ENCODE results near the gene HSDL2.

HSDL2 gene

GRCh38 chr9:112339886-112340285 is 40.0 kb upstream of the HSDL2 start:
- peaks cover under 1% of the 10 kb centered on the region for H3K4me1 ChIP-seq (ENCODE audit: insufficient read depth, low read length, severe bottlenecking)
- H3K9me3 ChIP-seq (ENCODE audit: low read length), result no peaks in the 10 kb centered on the region
- no peak overlapping the region for H2AFZ ChIP-seq (ENCODE audit: low read length)
- H3K4me3 ChIP-seq (ENCODE audit: low read depth, low read length, poor library complexity, severe bottlenecking), result no peak overlapping the region
- no peaks in the 10 kb centered on the region for H4K20me1 ChIP-seq (ENCODE audit: insufficient read depth, low read length)
- no peaks in the 10 kb centered on the region for H3K79me2 ChIP-seq (ENCODE audit: insufficient read depth, low read length)
- H3K36me3 ChIP-seq (ENCODE audit: insufficient read depth, low read length), result no peaks in the 10 kb centered on the region
- H3K27ac ChIP-seq (ENCODE audit: low read depth, low read length, poor library complexity, severe bottlenecking), result no peak overlapping the region
- TF ChIP-seq EZH2 (IDR thresholded peaks at IDR 0.05; ENCODE audit: borderline replicate concordance, low read length) (no peak), CTCF (IDR thresholded peaks at IDR 0.05; ENCODE audit: low read length) (no peak)
- H3K27me3 ChIP-seq (ENCODE audit: insufficient read depth, low read length), result no peaks in the 10 kb centered on the region
- H3K4me2 ChIP-seq (ENCODE audit: low read length), result no peak overlapping the region
- H3K9ac ChIP-seq (ENCODE audit: low read length), result no peak overlapping the region
- 0 out of 2 replicates have a peak, but pooled peaks cover 7% of the 10 kb centered on the region for H3F3A ChIP-seq (ENCODE audit: insufficient read depth, low read length)
- H3K9me2 ChIP-seq (ENCODE audit: low read depth, low read length), result no peaks in the 10 kb centered on the region

GRCh38 chr9:112341730-112342129 is 38.2 kb upstream of the HSDL2 start:
- Histone ChIP-seq H2AFZ (ENCODE audit: low read length) (no peak overlapping the region), H3F3A (ENCODE audit: insufficient read depth, low read length) (0 out of 2 replicates have a peak, but pooled peaks cover 7% of the 10 kb centered on the region)

GRCh38 chr9:112348257-112349007 is 31.5 kb upstream of the HSDL2 start:
- H3K9me3 ChIP-seq (ENCODE audit: low read length), result no peaks in the 10 kb centered on the region
- no peak overlapping the region for H2AFZ ChIP-seq (ENCODE audit: low read length)
- H3F3A ChIP-seq (ENCODE audit: insufficient read depth, low read length), result no peaks in the 10 kb centered on the region
- no peaks in the 10 kb centered on the region for H3K9me2 ChIP-seq (ENCODE audit: low read depth, low read length)
- no peak overlapping the region for H3K4me3 ChIP-seq (ENCODE audit: low read depth, low read length, poor library complexity, severe bottlenecking)
- no peak overlapping the region for H3K27ac ChIP-seq (ENCODE audit: low read depth, low read length, poor library complexity, severe bottlenecking)
- H3K36me3 ChIP-seq (ENCODE audit: insufficient read depth, low read length), result no peaks in the 10 kb centered on the region
- no peaks in the 10 kb centered on the region for H3K79me2 ChIP-seq (ENCODE audit: insufficient read depth, low read length)
- H3K9ac ChIP-seq (ENCODE audit: low read length), result no peak overlapping the region
- TF ChIP-seq EZH2 (IDR thresholded peaks at IDR 0.05; ENCODE audit: borderline replicate concordance, low read length), result no peak
- TF ChIP-seq CTCF (IDR thresholded peaks at IDR 0.05; ENCODE audit: low read length), result no peak
- no peaks in the 10 kb centered on the region for H3K27me3 ChIP-seq (ENCODE audit: insufficient read depth, low read length)
- no peaks in the 10 kb centered on the region for H4K20me1 ChIP-seq (ENCODE audit: insufficient read depth, low read length)
- no peaks in the 10 kb centered on the region for H3K4me1 ChIP-seq (ENCODE audit: insufficient read depth, low read length, severe bottlenecking)
- H3K4me2 ChIP-seq (ENCODE audit: low read length), result no peak overlapping the region

More at GRCh38 chr9:112341730-112342129, 38.2 kb upstream of the HSDL2 start:
- Histone ChIP-seq H3K9ac (ENCODE audit: low read length) (no peak overlapping the region), H3K27ac (ENCODE audit: low read depth, low read length, poor library complexity, severe bottlenecking) (no peak overlapping the region), H3K4me3 (ENCODE audit: low read depth, low read length, poor library complexity, severe bottlenecking) (no peak overlapping the region), H3K79me2 (ENCODE audit: insufficient read depth, low read length) (no peaks in the 10 kb centered on the region), H3K9me2 (ENCODE audit: low read depth, low read length) (no peaks in the 10 kb centered on the region), H3K4me2 (ENCODE audit: low read length) (no peak overlapping the region), H3K36me3 (ENCODE audit: insufficient read depth, low read length) (no peaks in the 10 kb centered on the region), H3K27me3 (ENCODE audit: insufficient read depth, low read length) (no peaks in the 10 kb centered on the region), H4K20me1 (ENCODE audit: insufficient read depth, low read length) (no peaks in the 10 kb centered on the region), H3K9me3 (ENCODE audit: low read length) (no peaks in the 10 kb centered on the region), H3K4me1 (ENCODE audit: insufficient read depth, low read length, severe bottlenecking) (no peaks in the 10 kb centered on the region)
- TF ChIP-seq CTCF (IDR thresholded peaks at IDR 0.05; ENCODE audit: low read length), result no peak
- TF ChIP-seq EZH2 (IDR thresholded peaks at IDR 0.05; ENCODE audit: borderline replicate concordance, low read length), result no peak
